HepG2 (cell line): ENCODE results near the gene ACOXL. TPM values are rescaled to one million over a fixed set of nuclear protein-coding genes. Genes with fewer than 3 reads are reported as not detected.

ENCODE experiments used
- ATAC-seq: fragments of 200-7000 bp; cut with Tn5 transposase; 3 replicates; pipeline ENCODE4 v1.9.1; 2020; ENCODE audit warnings: mild to moderate bottlenecking, moderate library complexity
- BruUV-seq: library from RNA; stranded (reverse); fragments of 400-500 nt; replicated peaks from 2 replicates; lab custom pipeline; 2021; lab: Mats Ljungman, UMichigan
- CTCF ChIA-PET: fragments of 300-600 bp; formaldehyde crosslinking; extraction: SDS; loops from one replicate; lab custom pipeline; 2021; ENCODE audit warnings: low total read pairs, inconsistent platforms, low intra/inter-chr PET ratio; lab: Yijun Ruan, JAX
- POLR2A ChIA-PET: fragments of 350-600 bp; sonication (Branson Sonifier 250); formaldehyde crosslinking; loops from one replicate; lab custom pipeline; 2020; ENCODE audit warnings: antibody characterized with exemption, inconsistent platforms; lab: Yijun Ruan, JAX
- DNase-seq: peaks from one replicate; pipeline ENCODE4 v3.0.0-alpha.2; 2015; ENCODE audit warnings: low spot score
- FAIRE-seq: peaks from 3 replicates; lab custom pipeline; 2011; peaks lifted over from hg19 to GRCh38; lab: Jason Lieb, UNC
- H2AFZ ChIP-seq: one replicate; pipeline ENCODE4 v1.6.1; 2011; ENCODE audit warnings: low read length, inconsistent platforms
- H3K27ac ChIP-seq: fragments of 300-600 bp; 3 replicates; pipeline ENCODE4 v1.8.0; 2011; ENCODE audit warnings: mixed run types, mild to moderate bottlenecking, mixed read lengths, low read length, inconsistent platforms; ENCODE audit not compliant: insufficient read depth; ENCODE audit errors: extremely low read length
- H3K27me3 ChIP-seq, 2 experiments: fragments of 200-600 bp in 1 of 2; 2 replicates in 1 of 2; 3 replicates in 1 of 2; pipeline versions ENCODE4 v1.6.0 to v1.8.0; 2011; ENCODE audit warnings: low read length in 2 of 2, mild to moderate bottlenecking in 2 of 2, moderate library complexity in 2 of 2, inconsistent platforms in 1 of 2; ENCODE audit not compliant: insufficient read depth in 2 of 2, control insufficient read depth in 1 of 2
- H3K36me3 ChIP-seq, 2 experiments: fragments of 200-600 bp in 1 of 2; replicated peaks in 1 of 2; 2 replicates in 1 of 2; 3 replicates in 1 of 2; pipeline versions ENCODE4 v1.5.1 to v1.8.0; 2011; ENCODE audit warnings: low read length in 2 of 2, inconsistent platforms in 1 of 2; ENCODE audit not compliant: insufficient read depth in 2 of 2, control insufficient read depth in 1 of 2
- H3K4me1 ChIP-seq: 2 replicates; pipeline ENCODE4 v1.5.1; 2012; ENCODE audit warnings: low read length, inconsistent platforms; ENCODE audit not compliant: insufficient read depth
- H3K4me2 ChIP-seq: 2 replicates; pipeline ENCODE4 v1.6.0; 2011; ENCODE audit warnings: low read depth, low read length, inconsistent platforms
- H3K4me3 ChIP-seq, 3 experiments: fragments of 200-600 bp in 1 of 3; sonication (generic), shearing (Covaris generic) in 1 of 3; replicated peaks in 1 of 3; 2 replicates each; pipeline ENCODE4 v1.5.1; 2011 to 2016; ENCODE audit warnings: low read length in 3 of 3, inconsistent platforms in 2 of 3, low read depth in 2 of 3, mild to moderate bottlenecking in 2 of 3, control low read depth in 1 of 3, mixed read lengths in 1 of 3; ENCODE audit not compliant: insufficient read depth in 1 of 3
- H3K79me2 ChIP-seq: one replicate; pipeline ENCODE4 v1.6.1; 2011; ENCODE audit warnings: low read length, inconsistent platforms; ENCODE audit not compliant: insufficient read depth
- H3K9ac ChIP-seq: 2 replicates; pipeline ENCODE4 v1.6.0; 2011; ENCODE audit warnings: mild to moderate bottlenecking, low read depth, low read length, inconsistent platforms; ENCODE audit not compliant: insufficient read depth
- H3K9me3 ChIP-seq: 2 replicates; pipeline ENCODE4 v1.5.1; 2012; ENCODE audit warnings: mild to moderate bottlenecking, low read length
- H4K20me1 ChIP-seq: 2 replicates; pipeline ENCODE4 v1.6.0; 2011; ENCODE audit warnings: inconsistent platforms, mild to moderate bottlenecking, low read length, moderate library complexity; ENCODE audit not compliant: insufficient read depth
- ATF4 ChIP-seq, 2 experiments: fragments of 450-650 bp in 1 of 2; sonication (generic) in 1 of 2; formaldehyde crosslinking; IDR thresholded peaks; 2 replicates each; pipeline versions ENCODE4 v1.5.0 to v1.8.0; 2020 to 2022; ENCODE audit warnings: mild to moderate bottlenecking in 1 of 2, missing genetic modification reagents in 1 of 2
- ATRX ChIP-seq: sonication (generic); formaldehyde crosslinking; IDR thresholded peaks from 2 replicates; pipeline ENCODE4 v1.4.0; 2020; ENCODE audit warnings: missing genetic modification reagents, borderline replicate concordance
- ETV6 ChIP-seq: sonication (generic); formaldehyde crosslinking; conservative IDR thresholded peaks from 2 replicates; pipeline ENCODE4 v1.4.0; 2020; ENCODE audit warnings: missing genetic modification reagents
- FOXK1 ChIP-seq: sonication (generic); formaldehyde crosslinking; IDR thresholded peaks from 2 replicates; pipeline ENCODE4 v1.4.0; 2020; ENCODE audit warnings: low read depth, missing genetic modification reagents, borderline replicate concordance
- IKZF4 ChIP-seq: sonication (generic); formaldehyde crosslinking; IDR thresholded peaks from 2 replicates; pipeline ENCODE4 v1.5.1; 2020; ENCODE audit warnings: borderline replicate concordance, mild to moderate bottlenecking, low read depth, missing genetic modification reagents; ENCODE audit errors: not compliant biosample characterization
- KLF11 ChIP-seq: IDR thresholded peaks from 2 replicates; pipeline ENCODE4 v1.6.1; 2016; ENCODE audit warnings: missing compliant biosample characterization
- MYC ChIP-seq: sonication (generic); formaldehyde crosslinking; IDR thresholded peaks from 2 replicates; pipeline ENCODE4 v1.9.0; 2021; ENCODE audit warnings: missing genetic modification reagents, borderline replicate concordance
- PAX8 ChIP-seq: sonication (generic); formaldehyde crosslinking; IDR thresholded peaks from 2 replicates; pipeline ENCODE4 v1.8.0; 2022; ENCODE audit warnings: mild to moderate bottlenecking, missing genetic modification reagents, borderline replicate concordance
- SIX1 ChIP-seq: sonication (generic); formaldehyde crosslinking; IDR thresholded peaks from 2 replicates; pipeline ENCODE4 v1.4.0; 2020; ENCODE audit warnings: missing genetic modification reagents, borderline replicate concordance
- ZNF263 ChIP-seq: sonication (generic); formaldehyde crosslinking; IDR thresholded peaks from 2 replicates; pipeline ENCODE4 v1.4.0; 2020; ENCODE audit warnings: missing genetic modification reagents
- ZNF510 ChIP-seq: sonication (generic); formaldehyde crosslinking; IDR thresholded peaks from 2 replicates; pipeline ENCODE4 v1.4.0; 2020; ENCODE audit warnings: low read depth, mild to moderate bottlenecking, missing genetic modification reagents
- ZNF652 ChIP-seq: IDR thresholded peaks from 2 replicates; pipeline ENCODE4 v1.6.1; 2016; ENCODE audit warnings: low read depth, borderline replicate concordance
- ZNF704 ChIP-seq: sonication (generic); formaldehyde crosslinking; IDR thresholded peaks from 2 replicates; pipeline ENCODE4 v1.8.1; 2023; ENCODE audit warnings: mild to moderate bottlenecking, inconsistent platforms, moderate library complexity, missing genetic modification reagents, borderline replicate concordance
- ZNF720 ChIP-seq: sonication (generic); formaldehyde crosslinking; IDR thresholded peaks from 2 replicates; pipeline ENCODE4 v1.4.0; 2020; ENCODE audit warnings: missing genetic modification reagents
- ZSCAN25 ChIP-seq: sonication (generic); formaldehyde crosslinking; IDR thresholded peaks from 2 replicates; pipeline ENCODE4 v1.8.0; 2022; ENCODE audit warnings: mild to moderate bottlenecking, missing genetic modification reagents
- ZUFSP ChIP-seq: sonication (generic); formaldehyde crosslinking; IDR thresholded peaks from 2 replicates; pipeline ENCODE4 v1.9.0; 2021; ENCODE audit warnings: missing genetic modification reagents, mild to moderate bottlenecking, borderline replicate concordance
- WGBS: methylation state at CpG from one replicate; pipeline ENCODE4 v1.1.6; 2017; ENCODE audit warnings: low lambda C conversion rate; 5-methylcytosine and 5-hydroxymethylcytosine counted together
- in situ Hi-C: cut with HindIII; loops from 2 replicates; pipeline ENCODE4 v1.10.0; 2017; ENCODE audit warnings: low pct_unique_long_range_greater_than_20kb; ENCODE audit not compliant: extremely low pct_ligation_motif_present
- intact Hi-C: fragments of 100-400 bp; cut with micrococcal nuclease; formaldehyde crosslinking; loops from one replicate; pipeline ENCODE4 v1.10.0; 2022; ENCODE audit not compliant: unreplicated experiment
- polyA plus RNA-seq, 8 experiments: library from polyadenylated mRNA; depleted of rRNA in 3 of 8; stranded (reverse) in 7 of 8; unstranded in 1 of 8; fragments of >200 nt; fragmentation: Illumina TruSeq in 4 of 8; extraction: Trizol in 4 of 8; gene quantifications; 2 replicates each; pipeline versions ENCODE4 v1.2.1 to v1.2.3, GENCODE V29; 2011 to 2016; ENCODE audit warnings: low read depth in 4 of 8, missing spikeins in 1 of 8, mixed read lengths in 1 of 8; ENCODE audit not compliant: insufficient read depth in 1 of 8
- total RNA-seq, 5 experiments: library from RNA; depleted of rRNA; stranded (reverse); fragments of >200 nt; fragmentation: Illumina TruSeq; extraction: Trizol; gene quantifications; 2 replicates each; pipeline ENCODE4 v1.2.3, GENCODE V29; 2016; ENCODE audit warnings: low read depth in 1 of 5

Gene ACOXL
- total and polyA plus RNA-seq, 2 of the 13 experiments (the other 11 are each of a cell fraction or from before 2014, with no cell fraction given), result not detected

- DNase-seq (no peak), ATAC-seq (no peak; the same call in 2 of the 3 replicates), FAIRE-seq (no peak)
- H3K27ac ChIP-seq, result no peak overlapping the region
- H3K4me1 ChIP-seq, result no peaks in the 10 kb centered on the region
- no peaks in the 10 kb centered on the region for H3K79me2 ChIP-seq
- no peaks in the 10 kb centered on the region for H3K36me3 ChIP-seq
- BruUV-seq, result no TSS peak
- intact Hi-C loops (no loop called here), in situ Hi-C loops (no loop called here)
- 34% methylated on average over 16 of the region's 20 CpGs for WGBS
- H2AFZ ChIP-seq, result no peak overlapping the region
- no peaks in the 10 kb centered on the region for H3K9me3 ChIP-seq
- ChIA-PET POLR2A (no interaction called here), CTCF (no interaction called here)
- no peaks in the 10 kb centered on the region for H4K20me1 ChIP-seq
- peaks cover 3 to 56% of the 10 kb centered on the region in 2 experiments; a peak in 4 of 5 replicates for H3K27me3 ChIP-seq
- no peak overlapping the region for H3K4me3 ChIP-seq
- no peak overlapping the region for H3K9ac ChIP-seq
- H3K4me2 ChIP-seq, result no peak overlapping the region
- TF ChIP-seq IKZF4 (no peak), ATF4 (CRISPR knock-in tag; IDR thresholded peaks at IDR 0.05) (no peak), ZUFSP (CRISPR knock-in tag) (no peak), ATRX (CRISPR knock-in tag) (no peak), PAX8 (CRISPR knock-in tag) (no peak), MYC (no peak), ZNF510 (CRISPR knock-in tag) (no peak), FOXK1 (CRISPR knock-in tag) (no peak), ZNF704 (CRISPR knock-in tag) (no peak), SIX1 (CRISPR knock-in tag) (no peak), ZNF263 (no peak), KLF11 (CRISPR knock-in tag) (no peak), ETV6 (CRISPR knock-in tag) (no peak), ZNF720 (CRISPR knock-in tag) (no peak), ZNF652 (no peak), ZSCAN25 (no peak)
Observed at GRCh38 chr2:111042772-111043771, 310.7 kb downstream of the ACOXL start.
